GM21576 (cell line): ENCODE results near the gene ANG.
A peak's percentile ranks its signal among the peaks of the same experiment; 100 is the strongest.

Source experiments
- ATAC-seq: cut with Tn5 transposase; IDR thresholded peaks from one replicate; pipeline ENCODE4 v1.9.1; 2021; ENCODE audit warnings: mild to moderate bottlenecking, moderate library complexity; ENCODE audit not compliant: unreplicated experiment

The ANG gene

DNA sequence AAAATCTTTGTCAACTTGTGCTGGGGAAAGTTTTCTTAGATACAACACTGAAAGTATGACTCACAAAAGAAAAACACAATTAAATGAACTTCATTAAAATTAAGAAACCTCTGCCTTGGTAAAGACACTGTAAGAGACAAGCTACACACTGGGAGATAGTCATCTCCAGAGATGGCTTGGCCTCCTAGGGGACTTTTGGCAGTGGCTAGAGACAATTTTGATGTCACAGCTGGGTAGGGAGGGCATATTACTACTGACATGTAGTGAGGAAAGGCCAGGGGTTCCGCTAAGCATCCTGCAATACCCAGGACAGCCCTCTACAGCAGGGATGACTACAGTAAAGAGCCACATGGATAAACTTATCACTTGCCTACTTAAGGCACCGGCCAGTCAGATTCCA, 12.9 kb upstream of the ANG start:
- no peak for ATAC-seq

DNA sequence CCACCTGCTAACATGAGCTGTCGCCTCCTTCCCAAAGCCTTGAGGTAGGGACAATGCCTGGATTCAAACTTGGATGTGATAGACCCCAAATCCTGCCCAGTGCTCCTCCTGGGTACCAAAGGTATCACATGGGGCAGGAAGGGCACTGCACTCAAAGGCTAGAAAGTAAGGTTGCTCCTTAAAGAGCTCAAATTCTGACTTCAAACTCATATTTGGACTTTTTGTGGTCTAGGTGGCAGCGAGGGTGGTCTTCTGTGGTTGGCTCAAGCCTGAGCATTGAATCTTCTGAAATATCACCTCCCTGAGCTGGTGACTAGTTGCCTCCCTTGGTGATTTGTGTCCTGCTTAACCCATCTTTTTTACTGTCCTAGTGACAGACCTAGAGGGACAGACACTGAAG, 12.5 kb upstream of the ANG start:
- ATAC-seq = no peak

DNA sequence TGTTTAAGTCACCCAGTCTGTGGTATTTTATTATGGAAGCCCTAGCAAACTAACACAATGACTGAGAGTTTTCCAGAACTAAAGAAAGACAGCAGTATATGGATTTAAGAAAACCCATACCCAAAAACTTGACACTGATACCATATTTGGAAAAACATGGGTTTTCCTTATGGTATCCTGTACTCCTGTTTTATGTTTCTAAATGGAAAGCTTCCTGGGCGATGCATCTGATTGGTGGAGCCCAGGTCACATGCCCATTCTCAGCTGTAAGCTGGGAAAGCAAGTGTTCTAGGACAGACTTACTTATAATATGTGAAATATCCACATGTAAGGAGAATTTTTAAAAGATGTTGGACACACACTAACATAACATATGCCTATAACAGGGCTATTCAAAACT, 8.7 kb upstream of the ANG start:
- ATAC-seq = no peak

DNA sequence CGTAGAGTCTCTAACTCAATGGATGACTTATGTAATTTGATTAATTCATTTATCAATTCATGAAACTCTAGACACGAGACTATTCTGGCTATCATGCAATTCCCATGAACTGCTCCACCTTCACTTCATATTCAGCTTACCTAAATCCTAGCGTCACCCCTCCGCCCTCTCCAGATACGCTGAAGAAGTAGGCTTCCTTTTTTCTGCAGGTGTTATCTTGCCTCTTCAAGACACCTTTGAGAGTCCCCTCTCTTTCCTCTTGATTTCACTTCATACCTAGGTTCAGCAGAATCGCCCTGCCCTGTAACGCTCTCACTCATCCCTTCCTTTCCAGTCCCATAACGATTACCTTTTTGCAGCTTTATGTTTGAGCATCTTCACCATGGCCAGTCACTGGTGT, 8.2 kb upstream of the ANG start:
- ATAC-seq = no peak

DNA sequence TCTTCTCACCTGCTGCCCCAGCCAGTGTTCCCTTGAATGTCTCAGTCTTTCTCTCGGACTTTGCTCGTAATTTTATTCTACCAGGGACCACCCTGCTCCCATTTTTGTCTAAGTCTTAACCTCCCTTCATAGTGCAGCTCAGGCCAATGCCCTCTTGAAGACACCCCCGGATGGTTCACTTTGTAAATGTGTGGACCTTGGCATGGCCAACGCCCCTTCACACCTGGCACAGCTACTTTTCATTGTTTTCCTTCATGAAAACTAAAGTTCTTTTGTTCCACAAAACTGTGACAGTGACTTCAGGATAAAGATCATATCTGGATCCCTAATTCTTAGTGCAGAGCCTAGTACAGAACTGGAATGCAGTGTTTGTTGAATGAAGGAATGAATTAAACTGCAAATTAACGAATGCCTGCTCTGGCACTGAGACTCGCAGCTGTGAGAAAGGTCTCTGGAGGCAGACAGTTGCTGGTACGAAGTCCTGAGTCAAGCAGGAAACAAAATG, 7.7 kb upstream of the ANG start:
- peak; percentile 33 for ATAC-seq

DNA sequence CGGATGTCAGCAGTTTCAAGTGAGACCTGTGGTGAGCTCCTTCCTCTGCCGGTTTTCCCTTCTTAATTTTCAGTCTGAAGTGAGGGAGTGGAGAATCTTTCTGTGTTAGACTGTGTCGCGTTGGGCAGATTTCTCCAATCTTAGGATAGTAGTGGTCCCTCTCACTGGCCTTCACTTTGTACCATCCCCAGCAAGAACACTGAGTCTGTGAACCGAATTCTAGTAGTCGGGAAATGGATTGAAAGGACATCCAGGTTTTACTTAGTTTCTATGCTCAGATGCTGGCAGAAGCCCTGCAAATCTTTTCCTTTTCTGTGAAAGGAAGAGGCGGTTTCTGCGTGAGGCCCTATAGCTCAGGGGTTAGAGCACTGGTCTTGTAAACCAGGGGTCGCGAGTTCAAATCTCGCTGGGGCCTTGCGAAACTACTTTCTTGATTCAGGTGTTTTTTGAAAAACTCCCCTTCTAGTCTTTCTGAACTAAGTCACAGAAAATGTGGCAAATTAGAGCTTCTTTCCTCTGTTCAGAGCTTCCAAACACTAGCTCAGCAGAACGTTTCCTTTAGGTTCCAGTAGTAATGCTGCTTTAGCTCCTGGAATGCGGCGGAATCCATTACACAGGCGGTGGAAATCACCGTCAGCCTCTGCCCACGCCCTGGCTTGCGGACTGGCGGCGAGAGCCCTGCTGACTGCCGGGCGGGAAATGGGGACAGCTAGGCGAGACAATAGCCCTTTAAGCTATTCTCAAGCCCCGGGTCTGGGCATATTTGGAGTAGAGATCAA, 7.0 kb upstream of the ANG start:
- peak; percentile 20 for ATAC-seq

DNA sequence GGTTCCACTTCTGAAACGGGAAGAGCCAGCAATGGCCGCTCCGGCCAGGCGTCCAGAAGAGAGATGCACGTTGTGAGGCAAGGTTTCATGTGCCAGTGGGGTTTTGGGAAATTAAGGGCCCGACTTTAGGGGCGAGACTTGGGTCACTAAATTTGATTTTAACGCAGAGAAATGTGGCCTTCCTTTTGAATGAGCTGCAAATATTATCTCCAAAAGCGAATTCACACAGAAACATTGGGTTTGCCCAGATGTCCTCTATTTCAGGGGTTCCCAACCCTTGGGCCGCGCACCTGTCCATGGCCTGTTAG, 6.5 kb upstream of the ANG start:
- ATAC-seq = no peak

DNA sequence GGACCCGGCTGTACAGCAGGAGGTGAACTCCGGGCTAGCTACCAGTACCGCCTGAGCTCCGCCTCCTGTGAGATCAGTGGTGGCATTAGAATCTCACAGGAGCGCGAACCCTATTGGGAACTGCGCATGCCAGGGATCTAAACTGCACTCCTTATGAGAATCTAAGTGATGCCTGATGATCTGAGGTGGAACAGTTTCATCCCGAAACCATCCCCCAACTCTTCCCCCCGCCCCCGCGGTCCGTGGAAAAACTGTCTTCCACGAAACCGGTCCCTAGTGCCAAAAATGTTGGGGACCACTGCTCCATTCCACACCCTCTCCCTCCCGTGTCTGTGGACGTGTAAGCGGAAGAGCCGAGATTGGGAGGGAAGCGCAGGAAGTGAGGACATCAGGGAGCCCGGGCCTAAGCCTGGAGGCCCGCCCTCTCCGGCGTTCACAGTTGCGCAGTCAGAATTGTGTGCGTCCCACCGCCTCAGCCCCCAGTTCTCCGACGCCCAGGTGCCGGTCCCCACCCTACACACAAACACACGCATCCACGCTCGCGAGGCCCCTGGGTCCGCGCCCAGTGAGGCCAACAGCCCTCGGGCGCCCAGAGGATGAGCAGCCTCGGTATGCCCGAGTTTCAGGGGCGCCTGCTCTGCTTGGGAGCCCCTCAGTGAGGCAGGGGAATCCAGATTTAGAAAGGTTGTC, 6.0 kb upstream of the ANG start:
- peak; percentile 46 for ATAC-seq

DNA sequence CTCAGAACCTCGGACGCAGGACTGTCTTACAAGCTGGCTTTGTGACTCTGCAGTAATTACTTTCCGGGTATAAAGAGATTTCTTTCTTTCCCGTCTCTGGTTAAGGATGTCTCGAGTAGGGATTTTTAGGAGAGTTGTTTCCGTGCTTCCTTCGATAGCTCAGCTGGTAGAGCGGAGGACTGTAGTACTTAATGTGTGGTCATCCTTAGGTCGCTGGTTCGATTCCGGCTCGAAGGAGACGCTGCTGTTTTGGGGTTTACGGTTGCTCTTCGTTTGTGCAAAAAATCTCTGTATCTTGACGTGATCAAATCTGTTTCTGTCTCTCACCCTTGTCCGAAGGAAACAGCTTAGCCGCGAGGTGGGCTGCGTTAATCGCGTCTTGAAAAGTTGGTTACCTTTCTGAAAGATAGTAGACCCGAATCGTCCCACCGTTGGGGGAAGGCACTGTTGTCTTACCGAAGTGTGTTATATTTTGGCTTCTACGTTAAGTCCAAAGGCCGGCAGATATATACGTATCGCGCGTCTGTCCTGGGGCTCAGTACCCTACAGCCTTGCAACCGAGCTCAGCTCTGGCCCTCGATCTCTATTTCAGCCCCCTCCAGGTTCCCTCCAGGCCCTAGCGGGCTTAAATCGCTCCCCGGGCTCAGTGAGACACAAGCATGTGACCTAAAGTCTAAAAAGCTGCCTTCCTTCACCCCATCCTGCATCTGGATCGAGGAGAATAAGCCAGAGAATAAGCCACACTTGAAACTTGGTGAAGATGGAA, 5.3 kb upstream of the ANG start:
- peak; percentile 23 for ATAC-seq

DNA sequence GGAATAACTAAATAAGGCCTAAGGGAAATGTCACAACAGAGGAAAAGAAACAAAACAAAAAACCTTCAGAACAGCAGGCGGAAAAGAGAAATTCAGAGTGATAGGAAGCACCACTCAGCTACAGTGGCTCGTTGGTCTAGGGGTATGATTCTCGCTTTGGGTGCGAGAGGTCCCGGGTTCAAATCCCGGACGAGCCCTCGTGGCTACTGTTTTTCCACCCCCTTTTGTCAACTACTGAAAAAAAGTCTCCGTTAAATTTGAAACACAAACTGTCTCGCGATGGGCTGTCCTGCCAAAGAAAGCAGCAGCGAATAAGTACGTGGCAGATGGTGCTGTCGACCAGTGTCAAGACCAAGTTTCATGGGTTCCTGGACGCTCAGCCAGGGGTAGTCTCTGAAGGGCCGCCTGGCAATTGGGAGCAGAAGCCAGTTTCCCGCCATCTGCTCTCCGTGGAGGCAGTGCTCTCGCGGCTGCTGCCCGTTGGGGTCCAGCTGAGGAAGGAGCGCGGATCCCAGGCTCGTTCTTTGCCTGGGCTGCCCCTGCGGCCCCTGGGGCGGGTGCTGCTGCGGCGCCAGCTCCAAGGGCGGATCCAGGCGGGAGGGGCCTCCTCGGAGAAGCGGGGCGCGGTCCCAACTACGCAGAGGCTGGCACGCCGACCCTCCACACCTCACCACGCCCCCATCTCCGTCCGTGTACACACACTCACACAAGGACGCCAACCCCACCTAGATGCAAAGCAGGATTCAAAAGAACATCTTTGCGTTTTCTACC, 4.5 kb upstream of the ANG start, which contains the start of gene RNASE4:
TSS of gene RNASE4 (plus strand) at position 670 of the 771 bp plus-strand sequence. CDS start 14,812 bp downstream, outside the sequence.
- ATAC-seq = no peak

DNA sequence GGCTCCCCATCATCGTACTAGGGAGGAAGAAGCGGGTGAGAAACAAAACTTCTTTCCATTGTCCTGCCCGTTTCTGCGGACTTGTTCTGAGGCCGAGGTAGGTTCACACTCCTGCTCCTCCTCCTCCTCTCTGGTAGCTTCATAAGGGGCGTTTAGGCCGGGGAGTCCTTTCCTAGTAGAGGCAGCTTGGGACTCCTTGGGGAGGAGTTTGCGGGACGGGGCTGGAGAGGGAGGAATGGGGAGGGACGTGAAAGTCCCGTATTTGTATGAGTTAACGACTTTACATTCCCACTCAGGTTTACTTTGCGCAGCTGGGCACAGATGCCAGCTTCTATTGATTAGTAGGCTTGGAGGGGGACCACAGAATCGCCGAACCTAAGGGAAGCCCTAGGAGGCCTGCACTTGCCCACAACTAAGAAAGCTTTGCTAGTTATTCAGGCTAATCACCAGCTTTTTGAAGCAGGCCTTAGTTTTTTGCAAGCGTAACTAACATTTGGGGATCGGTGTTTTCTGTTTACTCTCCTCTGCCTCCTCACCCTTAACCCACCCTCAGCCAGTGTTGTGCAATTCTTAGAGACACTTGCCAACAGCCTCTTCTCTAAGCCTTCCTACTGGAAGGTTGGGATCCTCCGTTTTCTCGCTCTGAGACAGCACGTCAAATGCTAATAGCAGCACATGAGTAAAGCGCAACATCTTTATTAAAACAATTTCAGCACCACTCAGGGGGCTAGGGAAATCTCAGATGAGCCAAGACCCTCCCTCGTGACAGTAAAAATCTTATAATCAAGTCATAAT, 3.7 kb upstream of the ANG start:
- ATAC-seq = no peak

DNA sequence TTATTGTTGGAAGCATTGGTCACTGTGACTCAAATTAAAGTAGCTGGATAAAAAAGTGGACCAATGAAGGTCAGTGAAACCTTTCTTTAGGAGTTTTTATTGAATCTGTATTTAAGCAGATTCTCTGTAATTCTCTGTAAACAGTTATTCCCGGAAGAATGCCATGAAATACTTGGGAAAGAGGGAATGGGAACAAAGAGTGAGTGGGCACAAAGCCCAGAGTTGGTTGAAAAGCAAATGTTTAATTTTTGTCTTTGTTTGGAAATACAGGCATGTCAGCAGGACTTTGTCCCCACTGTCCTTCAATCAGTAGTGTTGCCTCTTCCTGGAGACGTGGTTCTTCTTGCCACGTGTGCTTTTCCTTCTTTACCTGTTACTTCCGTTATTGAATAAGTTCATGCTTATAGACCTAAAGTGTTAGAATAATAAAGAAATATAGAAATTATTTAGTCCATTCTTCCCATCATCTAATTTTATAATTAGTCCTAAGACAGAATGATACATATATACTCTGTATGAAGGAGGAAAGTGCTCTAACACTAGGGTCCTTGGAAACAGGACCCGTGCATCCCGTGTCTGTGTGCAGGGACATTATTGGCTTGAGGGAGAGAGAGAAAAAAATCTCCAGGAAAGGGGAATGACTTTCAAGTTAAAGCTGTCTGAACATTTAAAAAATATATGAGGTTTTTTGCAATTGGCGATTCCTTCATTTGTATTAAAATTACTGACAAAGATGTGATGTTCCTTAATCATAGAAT, 2.0 kb upstream of the ANG start:
- ATAC-seq = no peak

DNA sequence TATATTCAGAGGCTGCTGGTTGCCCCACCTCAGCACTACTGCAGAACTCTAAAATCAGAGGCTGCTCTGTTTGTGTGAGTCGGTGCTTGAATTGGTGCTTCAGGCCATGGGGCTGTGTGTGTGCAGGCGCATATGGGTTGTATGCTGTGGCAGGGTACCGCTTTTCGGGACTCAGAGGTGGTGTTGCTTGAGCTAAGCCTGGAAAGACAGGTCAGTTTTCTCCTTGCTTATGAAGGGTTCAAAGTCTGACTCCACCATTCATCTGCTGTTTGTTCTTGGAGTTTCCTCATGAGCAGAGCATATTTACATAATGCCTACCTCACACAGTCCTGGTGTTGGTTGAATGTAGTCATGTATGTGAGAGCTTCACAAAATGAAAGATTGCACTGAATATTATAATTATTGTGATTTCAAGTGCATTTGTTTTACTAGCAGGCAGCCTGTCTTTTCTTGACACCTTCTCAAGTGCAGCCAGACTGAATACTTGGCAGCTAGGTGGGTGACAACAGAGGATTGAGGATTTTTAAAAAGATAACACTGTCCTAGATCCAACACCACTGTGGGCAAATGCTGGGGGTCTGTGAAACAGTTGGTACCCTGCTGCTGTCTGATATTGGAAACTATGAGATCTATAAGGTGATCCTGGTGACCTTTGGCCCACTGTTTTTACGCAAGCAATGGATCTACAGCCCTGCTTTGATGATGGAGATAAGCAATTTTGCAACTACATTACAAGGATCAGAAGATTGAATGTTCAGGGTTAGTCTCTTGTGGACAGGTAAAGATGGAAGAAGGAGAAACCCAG, 1.0 kb upstream of the ANG start:
- ATAC-seq = no peak

DNA sequence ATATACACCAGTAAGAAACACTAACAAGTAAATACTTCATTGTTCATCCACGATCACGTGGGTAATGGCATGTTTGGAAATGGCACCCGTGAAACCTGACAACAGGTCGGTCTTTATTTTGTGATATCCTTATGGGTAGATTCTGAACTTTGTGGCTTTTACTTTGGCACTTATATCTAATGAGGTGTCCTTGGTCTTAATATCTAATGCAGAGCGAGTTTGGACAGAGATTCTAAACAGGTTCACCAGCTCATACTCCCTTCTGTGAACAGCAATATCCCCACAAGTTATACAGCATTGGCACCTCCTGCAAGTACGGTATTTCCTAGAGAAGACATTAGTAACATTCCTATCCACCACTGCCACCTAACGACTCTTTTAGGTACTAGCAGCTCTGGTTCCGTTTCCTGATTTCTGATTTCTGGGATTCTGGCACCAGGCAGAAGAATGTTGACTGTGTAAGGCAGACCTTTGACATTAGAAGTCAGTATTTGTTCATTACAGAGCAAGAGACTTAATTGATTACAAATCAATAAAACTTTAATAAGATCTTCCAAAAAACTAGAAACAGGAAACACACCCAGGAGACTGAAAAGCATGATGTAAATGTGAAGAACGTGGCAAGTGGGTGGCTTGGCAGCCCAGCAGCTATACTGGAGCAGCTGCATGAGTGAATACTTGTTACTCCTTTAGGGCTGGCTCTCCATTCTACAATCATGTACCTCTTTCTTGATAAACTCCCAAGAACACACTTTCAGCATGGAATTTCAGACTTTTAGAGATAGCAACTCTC, 2.5 kb downstream of the ANG start:
- ATAC-seq = peak; percentile 70

DNA sequence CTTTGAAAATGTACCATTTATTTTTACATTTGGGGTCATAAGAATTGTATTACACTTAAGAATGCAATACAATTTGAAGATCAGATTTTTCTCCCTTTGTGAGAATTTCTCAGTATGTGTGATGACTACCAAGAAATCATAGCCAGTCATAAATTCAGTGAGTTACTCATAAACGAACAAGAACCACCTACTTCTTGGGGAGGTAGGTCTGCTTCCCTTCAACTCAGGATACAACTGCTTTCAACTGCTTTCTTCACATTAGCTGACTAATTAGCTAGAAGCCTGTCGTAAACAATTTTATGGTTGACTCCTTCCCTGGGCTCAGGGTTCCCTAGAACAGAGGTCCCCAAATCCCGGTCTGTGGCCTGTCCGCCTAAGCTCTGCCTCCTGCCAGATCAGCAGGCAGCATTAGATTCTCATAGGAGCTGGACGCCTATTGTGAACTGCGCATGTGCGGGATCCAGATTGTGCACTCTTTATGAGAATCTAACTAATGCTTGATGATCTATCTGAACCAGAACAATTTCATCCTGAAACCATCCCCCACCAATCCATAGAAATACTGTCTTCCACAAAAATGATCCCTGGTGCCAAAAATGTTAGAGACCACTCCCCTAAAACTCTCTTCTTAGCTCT, 3.7 kb downstream of the ANG start:
- ATAC-seq = no peak

DNA sequence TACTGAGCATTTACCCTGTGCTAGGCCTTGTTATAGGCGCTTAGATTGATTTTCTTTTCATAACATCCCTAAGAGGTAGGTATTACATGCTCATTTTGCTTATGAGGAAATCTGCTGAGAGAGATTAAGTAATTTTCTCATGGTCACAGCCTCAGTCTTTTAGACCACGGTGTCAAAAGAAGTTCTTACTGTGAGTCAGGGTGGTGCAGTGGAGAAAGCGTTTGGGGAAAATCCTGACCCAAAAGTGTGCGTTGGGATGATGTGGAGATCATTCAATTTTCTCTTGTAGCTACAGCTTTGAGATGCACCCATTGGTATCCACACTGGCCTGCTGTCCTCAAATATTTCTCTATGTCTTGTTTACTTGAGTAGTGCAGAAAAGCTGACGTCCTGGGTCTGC, 8.2 kb downstream of the ANG start:
- ATAC-seq = no peak

DNA sequence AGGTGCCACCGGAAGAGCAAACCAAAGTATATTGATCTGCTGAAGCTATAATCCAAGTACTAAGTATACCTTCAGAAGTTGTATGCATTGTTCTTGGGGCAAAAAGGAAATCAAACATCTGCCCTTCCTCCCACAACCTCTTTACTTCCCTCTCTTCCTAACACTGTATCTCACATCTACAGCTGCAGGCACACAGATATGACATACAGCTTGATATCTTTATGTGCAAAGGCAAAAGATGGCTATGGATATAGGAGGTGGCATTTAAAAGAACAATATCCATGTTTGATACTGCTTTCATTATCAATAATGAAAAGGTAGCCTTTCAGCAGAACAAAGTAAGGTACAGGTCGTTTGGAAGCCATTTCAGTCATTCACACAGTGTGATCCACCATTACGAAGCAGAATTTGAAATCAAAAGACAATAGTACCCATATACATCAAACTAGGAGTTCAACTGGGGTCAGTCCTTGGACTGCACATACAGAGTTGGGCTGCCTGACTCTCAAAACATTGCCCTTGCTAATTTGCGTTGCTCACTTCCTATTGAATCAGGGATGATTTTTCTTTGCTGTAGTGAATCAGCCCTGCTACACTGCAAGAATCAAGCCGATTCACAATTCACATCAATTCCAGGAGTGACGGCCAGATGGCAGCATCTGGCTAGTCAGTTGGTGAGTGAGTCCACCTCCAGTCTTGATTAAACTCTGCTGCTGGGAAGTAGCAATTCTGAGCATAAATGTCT, 8.9 kb downstream of the ANG start:
- no peak for ATAC-seq
